Stimulated activated CD4-positive, alpha-beta T cell treated with anti-CD3 and anti-CD28 coated beads, Interleukin-4, amount 100 ng/mL, for 24 hours (primary cell): ENCODE results near the gene ABCA10.
"Not testable (repeated sequence)": the region's sequence is repeated elsewhere in the genome, so short reads cannot be mapped to it uniquely, and the experiment has no call there.

Source experiments
- DNase-seq: peaks from one replicate; pipeline ENCODE4 v3.0.0-alpha.2; 2020

The ABCA10 gene, protein sequence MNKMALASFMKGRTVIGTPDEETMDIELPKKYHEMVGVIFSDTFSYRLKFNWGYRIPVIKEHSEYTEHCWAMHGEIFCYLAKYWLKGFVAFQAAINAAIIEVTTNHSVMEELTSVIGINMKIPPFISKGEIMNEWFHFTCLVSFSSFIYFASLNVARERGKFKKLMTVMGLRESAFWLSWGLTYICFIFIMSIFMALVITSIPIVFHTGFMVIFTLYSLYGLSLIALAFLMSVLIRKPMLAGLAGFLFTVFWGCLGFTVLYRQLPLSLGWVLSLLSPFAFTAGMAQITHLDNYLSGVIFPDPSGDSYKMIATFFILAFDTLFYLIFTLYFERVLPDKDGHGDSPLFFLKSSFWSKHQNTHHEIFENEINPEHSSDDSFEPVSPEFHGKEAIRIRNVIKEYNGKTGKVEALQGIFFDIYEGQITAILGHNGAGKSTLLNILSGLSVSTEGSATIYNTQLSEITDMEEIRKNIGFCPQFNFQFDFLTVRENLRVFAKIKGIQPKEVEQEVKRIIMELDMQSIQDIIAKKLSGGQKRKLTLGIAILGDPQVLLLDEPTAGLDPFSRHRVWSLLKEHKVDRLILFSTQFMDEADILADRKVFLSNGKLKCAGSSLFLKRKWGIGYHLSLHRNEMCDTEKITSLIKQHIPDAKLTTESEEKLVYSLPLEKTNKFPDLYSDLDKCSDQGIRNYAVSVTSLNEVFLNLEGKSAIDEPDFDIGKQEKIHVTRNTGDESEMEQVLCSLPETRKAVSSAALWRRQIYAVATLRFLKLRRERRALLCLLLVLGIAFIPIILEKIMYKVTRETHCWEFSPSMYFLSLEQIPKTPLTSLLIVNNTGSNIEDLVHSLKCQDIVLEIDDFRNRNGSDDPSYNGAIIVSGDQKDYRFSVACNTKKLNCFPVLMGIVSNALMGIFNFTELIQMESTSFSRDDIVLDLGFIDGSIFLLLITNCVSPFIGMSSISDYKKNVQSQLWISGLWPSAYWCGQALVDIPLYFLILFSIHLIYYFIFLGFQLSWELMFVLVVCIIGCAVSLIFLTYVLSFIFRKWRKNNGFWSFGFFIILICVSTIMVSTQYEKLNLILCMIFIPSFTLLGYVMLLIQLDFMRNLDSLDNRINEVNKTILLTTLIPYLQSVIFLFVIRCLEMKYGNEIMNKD (N-terminal part only)

DNA sequence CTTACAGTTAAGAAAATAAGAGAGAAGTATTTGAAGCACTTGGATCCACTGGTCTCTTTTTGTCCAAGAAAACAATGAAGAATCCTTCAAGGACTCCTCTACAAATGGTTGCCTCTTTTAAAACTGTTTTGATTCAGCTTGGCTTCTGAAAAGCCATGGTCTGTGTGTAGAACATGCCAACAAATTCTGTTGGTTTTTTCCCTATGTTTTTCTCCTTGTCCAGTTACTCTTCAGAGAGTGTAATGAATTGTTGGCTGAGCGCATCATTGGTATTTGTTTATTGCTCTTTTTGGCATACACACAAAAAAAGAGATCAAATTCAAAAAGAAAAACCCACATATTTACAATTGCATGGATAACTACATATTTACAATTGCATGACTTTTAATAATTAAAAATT lies at the start of gene ABCA10:
Gene ABCA10 (minus strand): TSS at position 249 of the 400 bp plus-strand sequence. CDS start 3,466 bp downstream, outside the sequence.
- no peak for DNase-seq

DNA sequence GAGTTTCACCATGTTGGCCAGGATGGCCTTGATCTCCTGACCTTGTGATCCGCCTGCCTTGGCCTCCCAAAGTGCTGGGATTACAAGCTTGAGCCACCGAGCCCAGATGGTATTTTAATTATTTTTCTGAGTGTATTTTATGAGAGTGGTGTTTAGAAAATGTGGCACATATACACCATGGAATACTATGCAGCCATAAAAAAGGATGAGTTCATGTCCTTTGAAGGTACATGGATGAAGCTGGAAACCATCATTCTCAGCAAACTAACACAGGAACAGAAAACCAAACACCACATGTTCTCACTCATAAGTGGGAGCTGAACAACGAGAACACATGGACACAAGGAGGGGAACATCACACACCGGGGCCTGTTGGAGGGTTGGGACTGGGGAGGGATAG lies 47.7 kb upstream of the ABCA10 start:
- not testable (repeated sequence) for DNase-seq

DNA sequence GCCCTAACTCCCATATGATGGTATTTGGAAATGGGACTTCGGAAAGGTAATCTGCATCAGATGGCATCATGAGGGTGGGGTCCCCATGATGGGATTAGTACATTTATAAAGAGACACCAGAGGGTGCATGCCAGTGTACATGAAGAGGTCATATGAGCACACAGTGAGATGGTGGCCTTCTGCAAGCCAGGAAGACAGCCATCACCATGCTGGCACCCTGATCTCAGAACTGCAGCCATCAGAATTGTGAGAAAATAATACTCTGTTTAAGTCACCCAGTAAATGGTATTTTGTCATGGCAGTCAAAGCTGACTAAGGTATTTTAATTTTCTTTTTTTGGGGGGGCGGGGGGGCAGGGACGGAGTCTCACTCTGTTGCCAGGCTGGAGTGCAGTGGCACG lies 47.1 kb upstream of the ABCA10 start:
- DNase-seq: no peak

DNA sequence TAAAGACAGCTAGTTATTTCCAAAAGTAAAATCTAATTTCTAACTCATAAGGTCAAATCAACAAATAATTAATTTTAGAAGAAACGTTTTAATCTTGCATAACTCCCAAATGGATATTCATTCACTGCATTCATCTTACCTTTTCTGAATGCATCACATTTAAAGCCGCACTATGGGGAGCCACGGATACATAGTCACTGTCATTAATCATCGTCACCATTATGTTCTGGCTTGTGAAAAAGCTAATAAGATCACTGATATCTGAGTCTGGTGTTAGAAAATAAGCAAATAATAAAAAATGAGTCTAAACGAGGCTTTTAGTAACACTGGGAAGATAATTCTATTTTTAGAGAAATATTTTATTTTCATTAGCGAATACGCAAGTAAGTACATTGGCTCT lies 42.4 kb upstream of the ABCA10 start:
- DNase-seq: no peak

DNA sequence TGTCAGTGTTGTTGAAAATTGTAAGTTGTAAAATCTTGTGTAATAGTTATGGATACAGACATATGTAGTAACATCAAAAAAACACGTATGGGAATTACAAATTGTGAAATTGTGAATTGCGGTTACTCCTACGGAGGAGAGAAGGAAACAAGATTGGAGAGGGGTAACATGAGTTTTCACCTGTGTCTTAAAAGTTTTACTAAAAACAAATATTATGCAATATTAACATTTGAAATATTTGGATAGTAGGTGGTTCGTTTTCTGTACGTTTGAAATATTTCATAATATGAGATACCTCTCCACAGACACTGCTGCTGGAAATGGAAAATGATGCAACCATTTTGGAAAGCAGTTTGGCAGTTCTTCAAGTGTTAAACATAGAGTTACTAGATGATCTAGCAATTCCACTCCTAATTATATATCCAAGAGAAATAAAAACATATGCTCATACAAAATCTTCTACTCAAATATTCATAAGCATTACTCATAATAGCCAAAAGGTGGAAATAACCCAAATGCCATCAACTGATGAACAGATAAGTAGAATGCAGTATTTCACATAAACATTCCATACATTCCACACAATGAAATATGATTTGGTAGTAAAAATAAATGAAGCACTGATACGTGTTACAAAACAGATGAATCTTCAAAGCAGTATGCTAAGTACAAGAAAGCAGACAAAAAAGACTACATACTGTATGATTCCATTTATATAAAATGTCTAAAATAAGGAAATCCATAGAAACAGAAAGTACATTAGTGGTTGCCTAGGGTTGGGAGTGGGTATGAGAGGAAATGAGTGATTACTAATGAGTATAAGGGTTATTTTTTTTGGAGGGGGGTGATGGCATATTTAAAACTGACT lies 40.7 kb upstream of the ABCA10 start:
- no peak for DNase-seq

DNA sequence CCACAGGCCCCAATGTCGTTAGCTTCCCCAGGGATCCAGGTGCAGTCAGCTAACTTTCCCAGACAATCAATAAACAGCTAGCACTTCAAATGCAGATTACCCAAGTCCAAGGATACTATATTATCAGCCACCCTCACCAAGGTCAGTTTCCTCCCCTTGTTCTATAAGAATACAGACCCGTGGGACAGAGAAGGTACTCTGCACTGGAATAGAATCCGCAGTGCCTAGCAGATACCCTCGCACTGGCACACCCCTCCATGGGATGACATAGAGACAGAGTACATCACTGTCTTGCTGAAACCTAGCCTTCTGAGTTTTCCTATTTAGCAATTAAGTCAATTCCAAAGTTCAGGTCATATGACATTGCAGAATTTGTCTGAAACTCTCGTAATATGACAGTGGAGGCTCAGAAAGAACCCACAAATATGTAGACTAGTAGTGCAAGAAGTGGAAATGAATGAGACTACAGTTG lies 40.0 kb upstream of the ABCA10 start:
- no peak for DNase-seq

DNA sequence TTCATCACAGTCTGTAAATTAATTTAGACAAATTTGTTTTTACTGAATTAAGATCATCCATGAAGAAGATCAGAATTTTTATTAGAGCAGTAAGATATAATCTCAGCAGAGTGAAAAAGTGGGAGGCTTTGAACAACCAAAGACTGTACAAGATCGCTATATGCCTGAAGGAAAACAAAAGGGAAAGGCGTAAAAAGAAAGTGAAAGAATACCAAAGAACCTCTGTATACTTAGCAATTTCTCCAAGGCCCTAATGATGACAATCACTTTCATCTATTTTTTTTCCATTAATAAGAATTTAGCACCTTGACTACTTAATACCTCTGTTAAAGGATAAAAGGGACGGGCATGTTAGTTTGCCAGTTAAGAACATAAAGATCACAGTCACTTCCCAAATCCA lies 38.6 kb upstream of the ABCA10 start:
- no peak for DNase-seq

DNA sequence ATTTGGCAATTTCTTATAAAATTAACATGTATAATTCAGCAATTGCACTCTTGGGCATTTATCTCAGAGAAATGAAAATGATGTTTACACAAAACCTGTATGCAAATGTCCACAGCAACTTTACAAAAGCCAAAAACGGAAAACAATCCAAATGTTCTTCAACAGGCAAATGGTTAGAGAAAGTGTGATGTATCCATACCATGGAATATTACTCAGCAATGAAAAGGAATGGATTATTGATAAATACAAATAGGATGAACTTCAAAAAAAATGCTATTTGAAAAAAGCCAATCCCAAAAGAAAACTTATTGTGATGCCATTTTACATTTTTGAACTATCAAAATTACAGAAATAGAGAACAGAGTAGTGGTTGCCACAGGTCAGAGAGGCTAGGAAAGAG lies 37.2 kb upstream of the ABCA10 start:
- DNase-seq: no peak

DNA sequence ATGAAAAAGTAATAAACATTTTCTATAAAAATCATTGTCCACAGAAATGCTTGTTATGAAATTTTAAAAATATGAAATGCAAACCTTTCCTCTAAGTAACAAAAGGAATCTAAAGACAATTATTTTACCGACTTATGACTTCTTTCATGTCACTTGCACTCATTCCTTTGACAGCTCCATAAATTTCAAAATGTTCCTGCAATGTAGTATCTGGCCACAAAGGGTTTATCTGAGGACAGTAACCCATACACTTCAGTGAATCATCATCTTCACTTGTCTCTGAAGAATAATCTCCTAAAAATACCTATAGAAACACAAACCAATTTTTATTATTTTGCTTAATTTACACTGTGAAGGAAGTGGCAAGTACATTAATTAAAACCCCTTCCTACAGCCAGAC lies 25.6 kb upstream of the ABCA10 start:
- DNase-seq: no peak

DNA sequence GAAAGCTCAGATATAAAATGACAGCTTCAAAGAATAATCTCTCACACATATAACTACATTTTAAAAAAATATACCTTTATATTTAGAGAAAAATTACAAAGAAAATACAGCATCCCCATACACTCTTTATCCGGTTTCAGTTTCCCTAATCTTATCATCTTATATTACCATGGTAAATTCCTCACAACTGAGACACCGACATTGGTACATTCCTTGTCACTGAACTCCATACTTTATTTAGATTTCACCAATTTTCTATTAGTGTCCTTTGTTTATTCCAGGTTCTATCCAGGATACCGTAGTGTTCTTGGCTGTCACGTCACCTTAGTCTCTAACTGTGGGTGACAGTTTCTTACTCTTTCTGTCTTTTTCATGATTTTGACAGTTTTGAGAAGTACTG lies 22.0 kb upstream of the ABCA10 start:
- no peak for DNase-seq

DNA sequence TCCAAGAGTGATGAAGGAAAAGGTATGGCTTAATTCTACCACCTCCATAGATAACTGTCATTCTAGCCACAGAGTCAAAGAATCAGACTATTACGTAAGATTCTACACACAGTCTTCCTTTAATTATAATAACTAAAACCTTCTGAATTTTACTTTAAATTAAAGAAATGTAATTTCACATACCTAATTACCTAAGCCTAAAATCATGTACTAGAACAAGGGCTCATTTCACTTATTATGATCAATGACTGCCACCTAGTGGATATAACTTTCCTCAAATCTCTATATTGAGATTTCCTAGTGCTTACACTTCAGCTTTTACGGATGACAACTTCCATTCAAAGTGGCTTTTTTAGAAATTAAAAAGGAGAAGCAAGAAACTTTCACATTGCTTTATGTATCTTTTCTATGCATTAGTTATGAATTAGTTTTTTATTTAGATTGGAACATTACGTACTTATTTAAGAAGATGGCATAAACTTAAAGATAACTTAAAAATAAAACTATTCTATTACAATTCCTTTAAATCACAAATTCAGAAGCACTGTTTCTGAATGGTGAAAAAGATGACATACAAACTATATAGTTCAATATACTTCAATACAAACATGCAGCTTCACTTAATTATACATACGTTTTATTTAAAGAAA lies 18.2 kb upstream of the ABCA10 start:
- no peak for DNase-seq

DNA sequence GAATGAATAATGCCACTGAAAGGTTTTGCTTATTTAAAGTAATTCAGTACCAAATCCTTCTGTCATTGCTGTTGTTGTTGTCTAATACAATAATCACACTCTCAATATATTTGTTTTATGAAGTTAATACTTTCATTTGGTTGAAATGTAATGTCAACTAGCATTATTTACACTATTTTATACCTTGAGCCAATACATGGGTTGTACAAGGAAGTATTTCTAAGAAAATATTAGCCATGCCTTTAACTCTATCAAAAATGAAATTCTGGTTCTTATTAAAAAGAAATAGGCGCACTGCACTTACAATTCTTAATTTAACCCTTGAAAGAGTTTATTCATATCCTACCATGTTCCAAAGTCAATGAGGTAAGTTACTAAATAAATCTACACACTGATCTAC lies 17.6 kb upstream of the ABCA10 start:
- DNase-seq: no peak

DNA sequence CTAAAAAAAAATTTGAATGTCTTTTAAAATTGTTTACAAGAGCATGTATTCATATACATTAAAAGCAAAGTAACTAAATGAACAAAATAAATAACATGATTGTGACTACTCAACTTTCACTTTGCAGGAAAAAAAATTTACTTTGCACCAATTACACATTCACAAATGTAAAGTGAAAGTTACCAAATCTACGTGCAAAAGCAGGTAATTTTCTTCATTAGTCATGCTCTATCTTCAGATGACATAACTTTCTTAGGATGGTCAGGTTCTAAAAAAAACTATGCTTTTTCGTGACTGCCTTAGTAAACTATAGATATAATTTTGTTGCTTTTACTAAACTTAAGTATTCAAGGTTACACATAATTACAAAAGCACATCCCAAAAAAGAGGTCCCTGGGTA lies 17.0 kb upstream of the ABCA10 start:
- no peak for DNase-seq

DNA sequence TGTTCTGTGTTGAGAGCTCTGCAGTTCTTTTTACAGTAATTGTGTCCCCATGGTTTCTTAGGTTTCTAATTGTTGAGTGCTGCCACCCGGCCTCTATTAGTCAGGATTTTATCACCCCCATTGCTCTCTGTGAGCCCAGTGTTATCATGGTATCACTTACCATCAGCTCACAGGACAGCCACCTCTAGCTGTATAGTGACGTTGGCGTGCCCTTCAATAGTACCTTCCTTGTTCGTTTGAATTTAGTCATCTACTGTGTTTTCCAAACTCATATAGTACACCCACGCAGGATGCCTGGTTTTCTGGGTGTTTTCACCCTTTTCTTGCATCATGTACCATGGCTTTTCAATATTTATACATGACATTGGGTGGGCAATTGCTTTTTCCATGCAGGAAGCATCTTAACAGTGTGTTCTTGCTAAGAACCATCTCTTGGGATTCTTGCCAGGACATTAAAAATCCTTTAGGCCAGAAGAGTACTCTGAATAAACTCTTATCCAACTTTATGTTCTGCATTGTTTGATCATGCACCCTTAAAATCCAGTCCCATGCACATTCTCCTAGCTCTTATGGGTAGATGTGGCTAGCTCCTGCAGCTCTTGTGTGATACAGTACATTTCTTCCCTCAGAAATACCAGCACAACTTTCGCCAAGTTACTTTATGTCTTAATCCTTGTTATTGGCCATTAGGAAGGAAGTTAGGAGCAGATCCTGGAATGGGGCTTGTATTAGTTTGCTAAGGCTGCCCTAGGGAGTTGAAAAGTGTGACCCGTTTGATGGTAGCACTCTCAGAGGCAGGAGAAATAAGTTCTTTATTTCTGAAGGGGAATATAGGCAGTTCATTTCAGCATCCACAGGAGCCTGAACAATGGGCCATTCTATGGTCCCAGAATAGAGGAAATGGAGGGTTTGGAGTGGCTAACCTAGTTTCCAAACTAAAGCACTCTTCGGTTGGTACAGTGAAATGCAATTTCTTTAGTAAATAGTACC lies 11.3 kb upstream of the ABCA10 start:
- DNase-seq: no peak

DNA sequence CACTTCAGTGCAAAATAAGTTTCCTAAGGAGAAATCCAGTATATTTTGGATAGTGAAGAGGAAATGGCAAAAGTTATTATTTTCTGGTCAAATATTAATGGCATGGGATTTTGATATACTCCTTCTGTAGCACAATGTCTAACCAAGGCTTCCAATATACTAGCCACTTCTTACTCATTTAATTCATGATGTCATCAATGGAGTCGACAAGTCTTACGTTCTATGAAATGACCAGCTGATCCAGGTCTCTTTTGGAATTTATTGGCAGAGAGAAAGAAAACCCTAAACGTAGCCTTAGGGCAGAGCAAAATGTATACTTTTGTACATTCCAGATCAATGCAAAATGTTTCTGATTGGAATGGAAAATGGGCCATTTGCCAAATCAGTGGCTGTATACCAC lies 8.3 kb upstream of the ABCA10 start:
- DNase-seq: no peak

DNA sequence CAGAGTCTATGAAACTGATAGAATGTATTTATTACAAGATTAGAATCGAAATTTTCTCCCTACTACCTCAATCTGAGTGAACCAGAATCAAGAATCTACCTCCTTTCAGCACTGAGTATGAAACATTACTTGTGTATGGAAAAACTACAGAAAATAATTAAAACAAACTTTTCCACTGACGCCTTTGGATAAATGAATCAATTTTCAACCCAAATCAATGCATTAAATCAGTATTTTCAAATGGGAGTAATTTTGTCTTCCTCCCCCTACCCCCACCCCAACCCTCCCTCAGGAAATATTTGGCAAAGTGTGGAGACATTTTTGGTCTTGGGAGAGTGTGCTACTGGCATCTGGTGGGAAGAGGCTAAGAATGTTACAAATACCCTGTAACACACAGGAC lies 7.8 kb upstream of the ABCA10 start:
- DNase-seq: no peak

DNA sequence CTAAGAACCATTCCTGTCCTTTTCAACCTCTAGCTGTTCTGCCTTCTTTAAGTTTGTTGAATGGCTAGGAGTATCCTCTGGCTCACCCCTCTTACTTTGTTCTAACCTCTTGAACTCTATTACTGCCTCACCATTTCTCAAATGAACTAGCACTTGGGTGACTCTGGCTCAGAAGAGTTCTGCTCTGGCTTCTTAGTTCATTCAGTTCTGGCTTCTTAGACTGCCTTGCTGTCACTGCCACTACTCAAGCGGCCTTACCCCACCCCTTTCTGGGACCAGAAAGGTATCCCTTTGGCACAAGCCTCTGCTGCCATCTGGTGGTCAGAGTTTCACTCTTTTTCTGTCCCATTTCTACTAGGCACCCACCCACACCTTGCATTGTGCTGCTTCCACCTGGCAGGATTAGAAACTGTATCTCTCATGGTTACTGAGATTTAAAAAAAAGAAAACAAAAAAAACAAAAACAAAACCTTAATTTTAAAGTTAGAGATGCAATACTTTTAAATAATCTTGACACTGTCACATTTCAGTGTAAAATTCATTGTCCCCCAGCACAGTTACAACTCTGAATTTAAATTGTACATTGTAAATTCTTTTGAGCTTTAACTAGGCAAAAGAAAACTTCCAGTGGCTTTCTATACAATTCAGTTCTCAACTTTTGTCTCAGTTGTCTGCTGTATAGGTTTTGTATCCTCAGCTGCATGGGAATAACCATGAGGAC lies 6.9 kb upstream of the ABCA10 start:
- peak; percentile 67 for DNase-seq

DNA sequence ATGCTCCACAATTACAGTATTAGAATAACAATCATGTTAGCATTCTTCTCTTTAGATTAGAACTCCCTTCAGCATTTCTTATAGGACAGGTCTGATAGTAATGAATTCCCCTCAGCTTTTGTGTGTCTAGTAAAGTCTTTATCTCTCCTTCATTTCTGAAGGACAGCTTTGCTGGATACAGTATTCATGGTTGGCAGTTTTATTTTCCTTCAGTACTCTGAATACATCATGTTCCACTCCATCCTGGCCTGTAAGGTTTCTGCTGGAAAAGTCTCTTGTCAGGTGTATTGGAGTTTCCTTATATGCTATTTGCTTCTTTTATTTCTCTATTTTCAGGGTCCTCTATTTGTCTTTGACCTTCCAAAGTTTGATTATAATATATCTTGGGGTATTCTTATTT lies 4.0 kb upstream of the ABCA10 start:
- no peak for DNase-seq

DNA sequence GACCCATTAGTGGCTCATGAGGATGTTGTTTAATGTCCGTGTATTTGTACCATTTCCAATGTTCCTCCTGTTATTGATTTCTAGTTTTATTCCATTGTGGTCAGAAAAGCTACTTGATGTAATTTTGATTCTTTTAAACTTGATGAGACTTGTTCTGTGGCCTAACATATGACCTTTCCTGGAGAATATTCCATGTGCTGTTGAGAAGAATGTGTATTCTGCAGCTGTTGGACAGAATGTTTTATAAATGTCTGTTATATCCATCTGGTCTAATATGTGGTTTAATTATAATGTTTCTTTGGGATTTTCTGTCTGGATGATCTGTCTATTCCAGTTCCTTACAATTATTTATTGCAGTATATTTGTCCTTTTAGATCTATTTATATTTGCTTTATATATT lies 2.9 kb upstream of the ABCA10 start:
- no peak for DNase-seq

DNA sequence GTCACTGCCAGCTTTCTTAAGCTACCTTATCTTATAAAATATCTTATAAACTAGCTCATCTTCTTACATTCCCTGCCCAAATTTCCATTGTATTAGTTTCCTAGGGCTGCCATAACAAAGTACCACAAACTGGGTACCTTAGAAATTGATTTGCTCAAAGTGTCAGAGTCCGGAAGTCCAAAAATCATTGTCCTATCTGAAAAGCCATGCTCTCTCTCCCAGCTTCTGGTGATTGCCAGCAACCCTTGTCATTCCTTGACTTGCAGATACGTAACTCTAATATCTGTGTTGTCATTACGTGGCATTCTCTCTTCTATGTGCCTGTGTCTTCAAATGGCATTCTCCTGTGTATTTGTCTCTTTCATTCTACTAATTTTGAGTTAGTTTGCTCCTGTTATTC lies 2.3 kb upstream of the ABCA10 start:
- DNase-seq: no peak
